Keratinocyte (primary cell): ENCODE data around the gene SDS. TPM values are rescaled to one million over a fixed set of nuclear protein-coding genes. Genes with fewer than 3 reads are reported as not detected.

Source experiments
- DNase-seq: peaks from one replicate; pipeline ENCODE4 v3.0.0-alpha.2; 2011; ENCODE audit warnings: low read depth, missing footprints, low spot score
- FAIRE-seq: peaks from 2 replicates; lab custom pipeline; 2011; peaks lifted over from hg19 to GRCh38; lab: Jason Lieb, UNC
- H2AFZ ChIP-seq: 2 replicates; pipeline ENCODE4 v1.6.0; 2012; ENCODE audit warnings: low read length, control low read depth, inconsistent platforms; ENCODE audit not compliant: control insufficient read depth
- H3K27ac ChIP-seq: 2 replicates; pipeline ENCODE4 v1.5.1; 2011; ENCODE audit warnings: low read length; ENCODE audit not compliant: control insufficient read depth, insufficient read depth
- H3K27me3 ChIP-seq: 3 replicates; pipeline ENCODE4 v1.6.0; 2011; ENCODE audit warnings: low read length; ENCODE audit not compliant: control insufficient read depth, insufficient read depth; ENCODE audit errors: extremely low read depth
- H3K36me3 ChIP-seq, 2 experiments: 2 replicates in 1 of 2; 3 replicates in 1 of 2; pipeline ENCODE4 v1.5.1; 2011; ENCODE audit warnings: low read length in 2 of 2, mild to moderate bottlenecking in 1 of 2; ENCODE audit not compliant: control insufficient read depth in 2 of 2, insufficient read depth in 2 of 2; ENCODE audit errors: extremely low read depth in 1 of 2
- H3K4me1 ChIP-seq: 3 replicates; pipeline ENCODE4 v1.5.1; 2011; ENCODE audit warnings: low read length; ENCODE audit not compliant: control insufficient read depth, insufficient read depth; ENCODE audit errors: extremely low read depth
- H3K4me2 ChIP-seq: 3 replicates; pipeline ENCODE4 v1.6.0; 2011; ENCODE audit warnings: low read depth, low read length; ENCODE audit not compliant: control insufficient read depth, insufficient read depth; ENCODE audit errors: extremely low read depth
- H3K4me3 ChIP-seq, 3 experiments: fragments of 200-600 bp in 1 of 3; sonication (generic) in 1 of 3; 2 replicates in 2 of 3; 3 replicates in 1 of 3; pipeline ENCODE4 v1.5.1; 2011 to 2016; ENCODE audit warnings: low read length in 3 of 3, mild to moderate bottlenecking in 3 of 3, control low read depth in 2 of 3, inconsistent platforms in 1 of 3, low read depth in 1 of 3, mixed read lengths in 1 of 3, mixed run types in 1 of 3, moderate library complexity in 1 of 3; ENCODE audit not compliant: control insufficient read depth in 2 of 3, insufficient read depth in 2 of 3; ENCODE audit errors: extremely low read depth in 1 of 3
- H3K79me2 ChIP-seq: 2 replicates; pipeline ENCODE4 v1.6.0; 2012; ENCODE audit warnings: low read length; ENCODE audit not compliant: control insufficient read depth, insufficient read depth
- H3K9ac ChIP-seq: 3 replicates; pipeline ENCODE4 v1.6.0; 2011; ENCODE audit warnings: low read length; ENCODE audit not compliant: control insufficient read depth, insufficient read depth; ENCODE audit errors: extremely low read depth
- H3K9me1 ChIP-seq: 3 replicates; pipeline ENCODE4 v1.6.0; 2011; ENCODE audit warnings: low read length; ENCODE audit not compliant: control insufficient read depth, insufficient read depth; ENCODE audit errors: extremely low read depth
- H3K9me3 ChIP-seq: 2 replicates; pipeline ENCODE4 v1.5.1; 2012; ENCODE audit warnings: low read depth, low read length; ENCODE audit not compliant: control insufficient read depth
- H4K20me1 ChIP-seq: 3 replicates; pipeline ENCODE4 v1.6.0; 2011; ENCODE audit warnings: low read length; ENCODE audit not compliant: control insufficient read depth, insufficient read depth; ENCODE audit errors: extremely low read depth
- CTCF ChIP-seq, 3 experiments: IDR thresholded peaks in 1 of 3; conservative IDR thresholded peaks in 1 of 3; optimal IDR thresholded peaks in 1 of 3; 2 replicates in 2 of 3; 3 replicates in 1 of 3; pipeline versions ENCODE3 to v1.5.1; 2011; ENCODE audit warnings: low read length in 3 of 3, mild to moderate bottlenecking in 3 of 3, moderate library complexity in 2 of 3, control low read depth in 1 of 3, inconsistent platforms in 1 of 3; ENCODE audit not compliant: insufficient read depth in 2 of 3; ENCODE audit errors: extremely low read depth in 1 of 3
- EZH2 ChIP-seq: IDR thresholded peaks from one replicate; pipeline ENCODE4 v1.6.1; 2012; ENCODE audit warnings: inconsistent platforms, mild to moderate bottlenecking, low read length, moderate library complexity
- dilution Hi-C: fragments of 300-500 bp; cut with MboI; formaldehyde crosslinking; loops from one replicate; pipeline ENCODE4 v1.7.0; 2020; ENCODE audit warnings: low sequenced_read_pairs; ENCODE audit not compliant: extremely low pct_ligation_motif_present
- polyA plus RNA-seq, 5 experiments: library from polyadenylated mRNA; depleted of rRNA in 3 of 5; stranded (reverse) in 3 of 5; stranded (forward) in 1 of 5; unstranded in 1 of 5; fragments of >200 nt; gene quantifications; 1 replicate in 1 of 5; 2 replicates in 3 of 5; 3 replicates in 1 of 5; pipeline versions ENCODE4 v1.2.1 to v1.2.3, GENCODE V29; 2011 to 2012; ENCODE audit warnings: missing spikeins in 2 of 5, low read depth in 1 of 5, low replicate concordance in 1 of 5

Gene SDS
- polyA plus RNA-seq, 1 donor (not counting 4 experiments of a cell fraction or from before 2014, with no cell fraction given): not detected

- no peaks in the 10 kb centered on the region for H3K79me2 ChIP-seq
- H2AFZ ChIP-seq: no peak overlapping the region
- peaks cover 12% of the 10 kb centered on the region for H3K4me1 ChIP-seq
- no peak overlapping the region for H3K4me3 ChIP-seq
- dilution Hi-C loops: no loop called here
- no peak overlapping the region for H3K9ac ChIP-seq
- no peaks in the 10 kb centered on the region for H3K9me1 ChIP-seq
- H4K20me1 ChIP-seq: no peaks in the 10 kb centered on the region
- H3K36me3 ChIP-seq: no peaks in the 10 kb centered on the region
- TF ChIP-seq CTCF (optimal IDR thresholded peaks at IDR 0.05 in 1 of 3, IDR thresholded peaks at IDR 0.05 in 1 of 3, conservative IDR thresholded peaks at IDR 0.05 in 1 of 3; ENCODE audit: extremely low read depth in 1 of 3, insufficient read depth in 2 of 3, low read length in 3 of 3) (no peak), EZH2 (no peak)
- H3K9me3 ChIP-seq: no peaks in the 10 kb centered on the region
- no peak for DNase-seq
- no peak overlapping the region for H3K4me2 ChIP-seq
- FAIRE-seq: no peak
- peaks cover 12% of the 10 kb centered on the region for H3K27me3 ChIP-seq
- no peak overlapping the region for H3K27ac ChIP-seq
Observed at GRCh38 chr12:113418213-113418879, 14.7 kb upstream of the SDS start.

GRCh38 chr12:113416091-113416754, 12.5 kb upstream of the SDS start:
- Histone ChIP-seq H2AFZ (no peak overlapping the region), H3K9ac (no peak overlapping the region), H3K4me2 (no peak overlapping the region), H3K4me3 (no peak overlapping the region), H3K27ac (no peak overlapping the region), H3K9me1 (no peaks in the 10 kb centered on the region), H3K36me3 (no peaks in the 10 kb centered on the region), H3K27me3 (peaks cover 12% of the 10 kb centered on the region), H3K9me3 (no peaks in the 10 kb centered on the region), H3K79me2 (no peaks in the 10 kb centered on the region), H4K20me1 (no peaks in the 10 kb centered on the region), H3K4me1 (no peaks in the 10 kb centered on the region)
- FAIRE-seq (no peak), DNase-seq (no peak)
- no peak for TF ChIP-seq CTCF (optimal IDR thresholded peaks at IDR 0.05 in 1 of 3, IDR thresholded peaks at IDR 0.05 in 1 of 3, conservative IDR thresholded peaks at IDR 0.05 in 1 of 3; ENCODE audit: extremely low read depth in 1 of 3, insufficient read depth in 2 of 3, low read length in 3 of 3)
- no peak for TF ChIP-seq EZH2
- dilution Hi-C loops: no loop called here
